Measurements from ENCODE around the gene MEN1. TPM values are rescaled to one million over a fixed set of nuclear protein-coding genes. Genes with fewer than 3 reads are reported as not detected.
A peak's percentile ranks its signal among the peaks of the same experiment; 100 is the strongest.

The MEN1 gene
- total RNA-seq, 1 donor from 2014 or later = 47.2 TPM

DNA sequence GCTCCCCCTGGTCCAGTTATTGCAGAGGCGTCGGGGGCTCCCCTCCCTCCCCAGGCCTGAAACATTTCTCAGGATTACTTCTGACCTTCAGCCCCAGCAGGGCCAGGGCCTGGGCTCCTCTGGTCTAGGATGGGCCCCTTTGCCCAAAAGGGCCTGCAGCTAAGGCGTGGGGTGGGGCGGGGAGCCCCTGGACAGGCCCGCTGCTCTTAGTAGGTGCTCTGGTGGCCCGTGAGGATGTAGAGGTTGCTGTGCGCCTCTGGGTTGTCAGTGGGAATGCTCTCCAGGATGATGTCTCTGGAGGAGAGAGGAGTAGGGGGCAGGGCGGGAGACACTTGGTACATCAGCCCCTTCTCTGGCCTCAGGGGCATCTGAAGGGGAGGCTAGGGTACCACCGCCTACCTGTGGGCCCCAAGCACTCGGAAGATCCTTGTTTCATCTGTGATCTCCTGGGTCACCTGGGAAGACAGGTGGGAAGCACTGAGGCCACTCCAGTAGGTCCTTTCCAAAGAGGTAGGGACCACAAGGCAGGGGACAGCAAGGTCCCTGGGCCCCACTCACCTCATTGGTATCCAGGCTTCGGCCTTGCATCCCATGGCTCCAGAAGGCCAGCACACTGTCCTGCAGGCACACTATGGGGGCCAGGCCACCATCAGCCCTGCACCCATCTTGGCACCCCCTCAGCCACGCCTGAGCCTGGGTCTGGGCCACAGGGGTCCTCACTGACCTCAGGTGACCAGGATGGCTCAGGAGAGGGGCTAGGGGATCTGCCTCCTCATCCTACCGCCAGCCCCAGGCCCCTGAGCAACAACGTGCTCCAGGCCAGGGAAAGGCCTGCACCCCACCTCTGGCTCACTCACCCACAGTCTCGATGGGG is 20.8 kb downstream of the MEN1 start:
- intact Hi-C loops (cut with micrococcal nuclease) = no loop called here
- peaks cover 8% of the 10 kb centered on the region for H3K4me1 Mint-ChIP-seq (ENCODE audit: low read depth)

GRCh38 chr11:64788321-64789215 is 21.8 kb downstream of the MEN1 start:
- intact Hi-C loops (cut with micrococcal nuclease) = no loop called here
- H3K27me3 Mint-ChIP-seq (ENCODE audit: low read depth) = no peaks in the 10 kb centered on the region
- peaks cover 25% of the 10 kb centered on the region for H3K36me3 Mint-ChIP-seq (ENCODE audit: low read depth)
- H3K4me3 Mint-ChIP-seq (ENCODE audit: low read depth) = no peak overlapping the region
- peaks cover 2% of the 10 kb centered on the region for H3K4me1 Mint-ChIP-seq (ENCODE audit: low read depth)
- DNase-seq (ENCODE audit: low spot score) = no peak
- no peaks in the 10 kb centered on the region for H3K9me3 Mint-ChIP-seq
- H3K27ac Mint-ChIP-seq = no peak overlapping the region

More for the DNA sequence above, 20.8 kb downstream of the MEN1 start:
- H3K9me3 Mint-ChIP-seq = no peaks in the 10 kb centered on the region
- no peak overlapping the region for H3K27ac Mint-ChIP-seq
- DNase-seq (ENCODE audit: low spot score) = no peak
- H3K27me3 Mint-ChIP-seq (ENCODE audit: low read depth) = no peaks in the 10 kb centered on the region
- peaks cover 32% of the 10 kb centered on the region for H3K36me3 Mint-ChIP-seq (ENCODE audit: low read depth)
- H3K4me3 Mint-ChIP-seq (ENCODE audit: low read depth) = no peak overlapping the region

- Mint-ChIP-seq H3K9me3 (no peaks in the 10 kb centered on the region), H3K27me3 (ENCODE audit: low read depth) (no peaks in the 10 kb centered on the region), H3K27ac (no peak overlapping the region), H3K4me3 (ENCODE audit: low read depth) (no peak overlapping the region), H3K36me3 (ENCODE audit: low read depth) (peaks cover 23% of the 10 kb centered on the region), H3K4me1 (ENCODE audit: low read depth) (no peaks in the 10 kb centered on the region)
- DNase-seq (ENCODE audit: low spot score) = peak; percentile 42
- intact Hi-C loops (cut with micrococcal nuclease) = no loop called here
These were observed 22.6 kb downstream of the MEN1 start for GRCh38 chr11:64787526-64788320.

GRCh38 chr11:64786308-64786707 is 24.0 kb downstream of the MEN1 start:
- DNase-seq (ENCODE audit: low spot score) = no peak
- H3K36me3 Mint-ChIP-seq (ENCODE audit: low read depth) = peaks cover 18% of the 10 kb centered on the region
- H3K27ac Mint-ChIP-seq = no peak overlapping the region
- no peaks in the 10 kb centered on the region for H3K27me3 Mint-ChIP-seq (ENCODE audit: low read depth)
- H3K4me3 Mint-ChIP-seq (ENCODE audit: low read depth) = no peak overlapping the region
- H3K4me1 Mint-ChIP-seq (ENCODE audit: low read depth) = no peaks in the 10 kb centered on the region
- intact Hi-C loops (cut with micrococcal nuclease) = no loop called here
- no peaks in the 10 kb centered on the region for H3K9me3 Mint-ChIP-seq

DNA sequence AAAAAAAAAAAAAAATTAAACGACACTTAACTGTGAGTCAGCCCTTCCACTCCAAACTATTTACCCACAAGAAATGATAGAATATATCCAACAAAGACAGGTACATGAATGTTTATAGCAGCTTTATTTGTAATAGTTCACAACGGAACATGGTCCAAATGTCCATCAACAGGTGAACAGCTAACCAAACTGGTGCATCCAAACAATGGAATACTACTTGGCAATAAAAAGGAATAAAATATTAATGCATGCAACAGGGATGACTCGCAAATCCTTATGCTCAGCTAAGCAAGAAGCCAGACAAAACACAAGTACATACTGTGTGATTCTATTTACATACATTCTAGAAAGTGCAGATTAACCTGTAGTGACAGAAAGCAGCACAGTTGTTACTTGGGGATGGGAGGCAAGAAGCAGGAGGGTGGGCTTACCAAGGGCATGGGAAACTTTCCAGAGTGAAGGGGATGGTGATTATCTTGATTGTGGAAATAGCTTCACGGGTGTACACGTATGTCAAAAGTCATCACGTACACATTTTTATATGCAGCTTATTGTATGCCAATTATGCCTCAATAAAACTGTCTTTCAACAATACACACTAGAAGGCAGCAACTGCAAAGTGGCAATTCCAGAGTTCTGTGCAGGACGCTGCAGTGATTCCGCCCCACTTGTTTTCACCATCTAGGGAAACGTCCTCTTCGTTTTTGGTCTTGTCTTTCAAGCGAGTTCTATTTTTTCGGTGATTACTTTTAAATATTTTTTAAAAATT is 25.4 kb downstream of the MEN1 start:
- peaks cover 7% of the 10 kb centered on the region for H3K4me1 Mint-ChIP-seq (ENCODE audit: low read depth)
- no peaks in the 10 kb centered on the region for H3K27me3 Mint-ChIP-seq (ENCODE audit: low read depth)
- H3K27ac Mint-ChIP-seq = no peak overlapping the region
- DNase-seq (ENCODE audit: low spot score) = no peak
- H3K4me3 Mint-ChIP-seq (ENCODE audit: low read depth) = no peak overlapping the region
- intact Hi-C loops (cut with micrococcal nuclease) = no loop called here
- peaks cover 21% of the 10 kb centered on the region for H3K36me3 Mint-ChIP-seq (ENCODE audit: low read depth)
- H3K9me3 Mint-ChIP-seq = no peaks in the 10 kb centered on the region

GRCh38 chr11:64778473-64779298 is 31.7 kb downstream of the MEN1 start, which contains the start of gene SF1:
SF1 (minus strand) TSS chr11:64778542; CDS start chr11:64778392, 150 bp downstream.
- H3K4me3 Mint-ChIP-seq (ENCODE audit: low read depth) = peak within 1 kb of the TSS; percentile 89
- no peaks in the 10 kb centered on the region for H3K27me3 Mint-ChIP-seq (ENCODE audit: low read depth)
- H3K4me1 Mint-ChIP-seq (ENCODE audit: low read depth) = peaks cover 46% of the 10 kb centered on the region
- intact Hi-C loops (cut with micrococcal nuclease) = loop anchor here (1.0 to 10.0 kb wide), 4 partner anchors 24 to 473 kb away; partner anchors contain the start of genes ATG2A, ESRRA, MAP4K2 and RASGRP2
- peak within 1 kb of the TSS; percentile 99 for H3K27ac Mint-ChIP-seq
- H3K9me3 Mint-ChIP-seq = no peaks in the 10 kb centered on the region
- H3K36me3 Mint-ChIP-seq (ENCODE audit: low read depth) = peaks cover 46% of the 10 kb centered on the region
- peak; percentile 100 for DNase-seq (ENCODE audit: low spot score)

DNA sequence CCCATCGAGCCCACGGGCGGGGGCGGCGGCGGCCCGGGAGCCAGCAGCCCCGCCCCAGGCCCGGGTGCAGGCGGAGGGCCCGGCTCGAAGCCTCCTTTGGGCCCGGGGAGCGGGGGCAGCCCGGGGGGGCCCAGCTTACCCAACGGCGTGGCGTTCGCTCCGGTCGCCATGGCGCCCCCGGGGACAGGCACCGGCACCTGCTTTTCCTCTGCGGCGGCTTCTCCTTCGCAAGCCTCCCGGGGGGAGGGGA is 32.2 kb downstream of the MEN1 start:
- Mint-ChIP-seq H3K27me3 (ENCODE audit: low read depth) (no peaks in the 10 kb centered on the region), H3K36me3 (ENCODE audit: low read depth) (peaks cover 52% of the 10 kb centered on the region), H3K27ac (peak overlapping the region; percentile 99), H3K9me3 (no peaks in the 10 kb centered on the region), H3K4me1 (ENCODE audit: low read depth) (peaks cover 52% of the 10 kb centered on the region), H3K4me3 (ENCODE audit: low read depth) (peak overlapping the region; percentile 64)
- DNase-seq (ENCODE audit: low spot score) = no peak
- intact Hi-C loops (cut with micrococcal nuclease) = loop anchor here (1.0 to 10.0 kb wide), 4 partner anchors 25 to 473 kb away; partner anchors contain the start of genes ATG2A, ESRRA, MAP4K2 and RASGRP2

DNA sequence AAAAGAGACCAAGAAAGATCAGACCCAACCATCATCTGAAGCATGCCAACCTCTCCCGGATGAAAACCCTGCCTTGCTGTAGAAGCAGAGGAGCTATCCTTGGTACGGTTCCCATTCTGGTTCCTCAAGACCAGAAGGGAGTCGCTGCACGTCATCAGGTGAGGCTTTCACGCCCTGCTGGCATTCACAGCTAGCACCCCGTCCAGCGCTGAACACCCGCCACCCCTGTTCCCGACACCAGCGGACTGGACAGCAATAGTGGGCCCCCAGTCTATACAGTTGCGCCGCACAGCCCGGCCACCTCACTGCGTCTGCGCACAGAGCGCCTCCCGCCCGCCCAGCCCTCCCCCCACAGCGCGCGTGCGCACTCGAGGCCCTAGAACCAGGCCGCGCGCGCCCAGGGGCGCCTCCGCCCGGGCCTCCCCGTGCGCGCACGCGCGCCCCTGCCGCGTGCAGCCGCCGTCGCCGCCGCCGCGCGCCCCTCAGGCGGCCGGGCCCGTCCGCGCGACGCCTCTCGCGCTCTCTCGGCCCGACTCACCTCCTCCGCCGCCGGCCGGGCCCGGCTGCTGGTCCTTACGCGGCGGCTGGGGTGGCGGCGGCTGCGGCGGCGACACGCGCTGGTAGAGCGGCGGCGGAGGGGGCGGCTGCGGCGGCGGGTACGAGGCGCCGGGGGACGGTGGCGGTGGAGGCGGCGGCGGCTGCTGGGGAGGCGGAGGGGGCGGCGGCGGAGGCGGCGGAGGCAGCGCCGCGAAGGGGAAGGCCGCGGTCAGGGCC is 32.7 kb downstream of the MEN1 start:
- intact Hi-C loops (cut with micrococcal nuclease) = loop anchor here (1.0 to 10.0 kb wide), 5 partner anchors 9 to 472 kb away; partner anchors contain the start of genes ATG2A, ESRRA, MAP4K2 and RASGRP2
- Mint-ChIP-seq H3K27me3 (ENCODE audit: low read depth) (no peaks in the 10 kb centered on the region), H3K9me3 (no peaks in the 10 kb centered on the region), H3K36me3 (ENCODE audit: low read depth) (peaks cover 57% of the 10 kb centered on the region), H3K27ac (peak overlapping the region; percentile 27), H3K4me3 (ENCODE audit: low read depth) (peak overlapping the region; percentile 84), H3K4me1 (ENCODE audit: low read depth) (peaks cover 55% of the 10 kb centered on the region)
- peak; percentile 76 for DNase-seq (ENCODE audit: low spot score)

DNA sequence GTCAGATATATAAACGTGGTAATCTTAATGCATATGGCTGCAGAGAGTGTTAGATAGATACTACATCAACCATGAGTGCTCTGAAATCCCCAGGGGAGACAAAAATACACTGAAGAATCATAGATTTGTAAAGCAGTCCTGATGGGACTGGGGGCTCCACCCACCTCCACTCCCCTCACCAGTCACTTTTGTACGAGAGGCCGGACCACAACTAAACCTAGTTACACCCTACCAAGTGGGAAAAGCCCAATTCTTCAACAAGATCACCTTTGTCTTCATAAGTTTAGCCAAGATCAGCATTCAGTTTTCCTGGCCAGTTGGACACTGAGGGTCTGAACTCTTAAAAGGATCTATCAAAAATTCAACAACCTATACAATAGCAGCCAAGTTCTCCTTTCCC is 33.5 kb downstream of the MEN1 start:
- H3K4me3 Mint-ChIP-seq (ENCODE audit: low read depth) = peak overlapping the region; percentile 84
- DNase-seq (ENCODE audit: low spot score) = no peak
- intact Hi-C loops (cut with micrococcal nuclease) = loop anchor here (1.0 to 10.0 kb wide), 2 partner anchors 9 to 138 kb away; partner anchors contain the start of gene ATG2A
- H3K9me3 Mint-ChIP-seq = no peaks in the 10 kb centered on the region
- no peaks in the 10 kb centered on the region for H3K27me3 Mint-ChIP-seq (ENCODE audit: low read depth)
- H3K4me1 Mint-ChIP-seq (ENCODE audit: low read depth) = peaks cover 62% of the 10 kb centered on the region
- H3K36me3 Mint-ChIP-seq (ENCODE audit: low read depth) = peaks cover 64% of the 10 kb centered on the region
- peak overlapping the region; percentile 27 for H3K27ac Mint-ChIP-seq

GRCh38 chr11:64776425-64776824 is 33.9 kb downstream of the MEN1 start:
- H3K27ac Mint-ChIP-seq = peak overlapping the region; percentile 27
- no peaks in the 10 kb centered on the region for H3K27me3 Mint-ChIP-seq (ENCODE audit: low read depth)

More at GRCh38 chr11:64776425-64776824, 33.9 kb downstream of the MEN1 start:
- Mint-ChIP-seq H3K36me3 (ENCODE audit: low read depth) (peaks cover 69% of the 10 kb centered on the region), H3K9me3 (no peaks in the 10 kb centered on the region), H3K4me1 (ENCODE audit: low read depth) (peaks cover 65% of the 10 kb centered on the region), H3K4me3 (ENCODE audit: low read depth) (peak overlapping the region; percentile 84)
- DNase-seq (ENCODE audit: low spot score) = no peak
- intact Hi-C loops (cut with micrococcal nuclease) = loop anchor here (10.0 kb wide), 1 partner anchor 138 kb away; the partner anchor contains the start of gene ATG2A
